MM.1S (cell line): ENCODE results near the gene NUDT17.

Source experiments
- DNase-seq: peaks from one replicate; pipeline ENCODE4 v3.0.0-alpha.2; 2015
- H2AFZ ChIP-seq: fragments of 300-600 bp; sonication (generic); 2 replicates; pipeline ENCODE4 v1.6.0; 2016; ENCODE audit warnings: antibody characterized with exemption, low read length
- H3F3A ChIP-seq: fragments of 300-600 bp; sonication (generic); 2 replicates; pipeline ENCODE4 v1.6.1; 2016; ENCODE audit warnings: mild to moderate bottlenecking, antibody characterized with exemption, low read length, moderate library complexity, mixed read lengths; ENCODE audit not compliant: insufficient read depth
- H3K27ac ChIP-seq: fragments of 300-600 bp; sonication (generic); 2 replicates; pipeline ENCODE4 v1.5.1; 2016; ENCODE audit warnings: mild to moderate bottlenecking, low read length
- H3K27me3 ChIP-seq: fragments of 300-600 bp; sonication (generic); replicated peaks from 2 replicates; pipeline ENCODE4 v1.6.0; 2016; ENCODE audit warnings: low read length; ENCODE audit not compliant: insufficient read depth
- H3K36me3 ChIP-seq: fragments of 300-600 bp; sonication (generic); replicated peaks from 2 replicates; pipeline ENCODE4 v1.6.1; 2016; ENCODE audit warnings: mild to moderate bottlenecking, low read length, mixed read lengths; ENCODE audit not compliant: insufficient read depth
- H3K4me1 ChIP-seq: fragments of 300-600 bp; sonication (generic); 2 replicates; pipeline ENCODE4 v1.6.1; 2016; ENCODE audit warnings: low read length, mixed read lengths
- H3K4me2 ChIP-seq: fragments of 300-600 bp; sonication (generic); 2 replicates; pipeline ENCODE4 v1.6.0; 2016; ENCODE audit warnings: low read depth, low read length
- H3K4me3 ChIP-seq: fragments of 300-600 bp; sonication (generic); 2 replicates; pipeline ENCODE4 v1.5.1; 2016; ENCODE audit warnings: low read length, mixed read lengths
- H3K79me2 ChIP-seq: fragments of 300-600 bp; sonication (generic); 2 replicates; pipeline ENCODE4 v1.6.1; 2016; ENCODE audit warnings: mixed run types, low read length, mixed read lengths
- H3K9ac ChIP-seq: fragments of 300-600 bp; sonication (generic); 2 replicates; pipeline ENCODE4 v1.6.1; 2016; ENCODE audit warnings: low read length, mixed read lengths
- H3K9me2 ChIP-seq: fragments of 300-600 bp; sonication (generic); replicated peaks from 2 replicates; pipeline ENCODE4 v1.6.1; 2016; ENCODE audit warnings: mild to moderate bottlenecking, low read length, mixed read lengths; ENCODE audit not compliant: insufficient read depth
- H3K9me3 ChIP-seq: fragments of 300-600 bp; sonication (generic); replicated peaks from 2 replicates; pipeline ENCODE4 v1.6.1; 2016; ENCODE audit warnings: mild to moderate bottlenecking, low read length, mixed read lengths; ENCODE audit not compliant: insufficient read depth
- H4K20me1 ChIP-seq: fragments of 300-600 bp; sonication (generic); 2 replicates; pipeline ENCODE4 v1.6.1; 2016; ENCODE audit warnings: mild to moderate bottlenecking, low read length, moderate library complexity, mixed read lengths; ENCODE audit not compliant: insufficient read depth
- CTCF ChIP-seq: fragments of 300-600 bp; sonication (generic); IDR thresholded peaks from 2 replicates; pipeline ENCODE4 v1.5.1; 2016; ENCODE audit warnings: antibody characterized with exemption, low read length, mixed read lengths
- EZH2 ChIP-seq: fragments of 300-600 bp; sonication (generic); optimal IDR thresholded peaks from 2 replicates; pipeline ENCODE3; 2017; ENCODE audit warnings: low read depth, mild to moderate bottlenecking, antibody characterized with exemption, low read length, mixed read lengths
- EZH2phosphoT487 ChIP-seq: fragments of 300-600 bp; sonication (generic); IDR thresholded peaks from 2 replicates; pipeline ENCODE4 v1.6.1; 2018; ENCODE audit warnings: antibody characterized with exemption, low read length

NUDT17 gene

GRCh38 chr1:145804235-145805045, 41.0 kb upstream of the NUDT17 start:
- Histone ChIP-seq H3K4me3 (no peak overlapping the region), H3K4me1 (no peaks in the 10 kb centered on the region), H3K9me2 (no peaks in the 10 kb centered on the region), H3F3A (no peaks in the 10 kb centered on the region), H4K20me1 (no peaks in the 10 kb centered on the region), H3K9me3 (no peaks in the 10 kb centered on the region), H3K79me2 (peaks cover 96% of the 10 kb centered on the region), H3K27ac (no peak overlapping the region), H3K36me3 (no peaks in the 10 kb centered on the region), H3K27me3 (no peaks in the 10 kb centered on the region), H2AFZ (no peak overlapping the region), H3K9ac (no peak overlapping the region), H3K4me2 (no peak overlapping the region)
- no peak for DNase-seq
- TF ChIP-seq EZH2phosphoT487 (no peak), CTCF (no peak), EZH2 (no peak)

DNA sequence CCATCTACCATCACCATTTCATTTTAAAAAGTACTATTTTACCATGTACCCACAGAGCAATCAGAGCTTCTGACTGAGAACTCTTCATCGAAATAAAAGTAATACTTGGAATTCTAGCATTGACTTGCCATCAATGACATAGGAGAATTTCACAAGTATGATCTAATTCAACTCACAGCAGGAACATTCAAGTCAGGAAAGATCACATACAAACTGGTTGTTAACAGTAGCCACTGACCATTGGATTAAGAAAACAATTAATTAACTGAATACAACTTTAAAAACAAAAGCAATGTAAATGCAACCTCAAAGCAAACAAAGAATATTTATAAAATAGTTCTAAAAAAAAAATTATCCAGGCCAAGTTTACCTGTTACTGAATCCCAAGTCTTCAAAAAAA, 40.4 kb upstream of the NUDT17 start:
- TF ChIP-seq EZH2, result no peak
- TF ChIP-seq EZH2phosphoT487, result no peak
- TF ChIP-seq CTCF, result no peak
- Histone ChIP-seq H2AFZ (no peak overlapping the region), H3K9me2 (no peaks in the 10 kb centered on the region), H3K27me3 (no peaks in the 10 kb centered on the region), H3K4me3 (no peak overlapping the region), H3K4me1 (no peaks in the 10 kb centered on the region), H3K27ac (no peak overlapping the region), H3K9ac (no peak overlapping the region), H3K4me2 (no peak overlapping the region), H3K79me2 (peaks cover 90% of the 10 kb centered on the region), H3F3A (no peaks in the 10 kb centered on the region), H3K36me3 (no peaks in the 10 kb centered on the region), H3K9me3 (no peaks in the 10 kb centered on the region), H4K20me1 (no peaks in the 10 kb centered on the region)
- no peak for DNase-seq

GRCh38 chr1:145806408-145806807, 39.0 kb upstream of the NUDT17 start:
- H3K9me2 ChIP-seq, result no peaks in the 10 kb centered on the region
- TF ChIP-seq EZH2phosphoT487, result no peak
- no peak for TF ChIP-seq CTCF
- H3F3A ChIP-seq, result no peaks in the 10 kb centered on the region
- no peak overlapping the region for H3K9ac ChIP-seq
- no peaks in the 10 kb centered on the region for H3K4me1 ChIP-seq
- H3K4me2 ChIP-seq, result no peak overlapping the region
- no peak for DNase-seq
- H2AFZ ChIP-seq, result no peak overlapping the region
- no peaks in the 10 kb centered on the region for H3K27me3 ChIP-seq
- peaks cover 76% of the 10 kb centered on the region for H3K79me2 ChIP-seq
- no peaks in the 10 kb centered on the region for H3K36me3 ChIP-seq
- H3K4me3 ChIP-seq, result no peak overlapping the region
- H3K27ac ChIP-seq, result no peak overlapping the region
- H3K9me3 ChIP-seq, result no peaks in the 10 kb centered on the region
- no peaks in the 10 kb centered on the region for H4K20me1 ChIP-seq
